ENCODE data around the gene IWS1.
A peak's percentile ranks its signal among the peaks of the same experiment; 100 is the strongest.

Gene IWS1

DNA sequence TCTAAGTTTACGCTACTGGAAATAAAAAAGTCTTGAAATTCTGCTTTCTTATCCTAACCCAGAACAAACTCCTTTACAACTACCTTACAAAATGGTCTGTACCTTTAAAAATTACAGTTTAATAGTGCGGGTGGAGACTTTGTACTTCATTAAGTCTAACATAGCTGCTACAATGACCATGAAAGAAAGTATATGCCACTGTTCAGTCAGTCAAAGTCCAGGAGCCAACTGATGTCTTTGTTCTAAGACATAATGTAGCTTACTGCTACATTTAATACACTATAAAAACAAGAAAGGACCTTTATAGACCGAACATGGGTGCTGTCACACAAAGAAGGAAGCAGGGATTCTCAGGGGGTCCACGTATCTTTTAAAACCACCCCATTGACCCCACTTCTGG lies 36.0 kb downstream of the IWS1 start:
- DNase-seq (ENCODE audit: low read depth), result no peak

DNA sequence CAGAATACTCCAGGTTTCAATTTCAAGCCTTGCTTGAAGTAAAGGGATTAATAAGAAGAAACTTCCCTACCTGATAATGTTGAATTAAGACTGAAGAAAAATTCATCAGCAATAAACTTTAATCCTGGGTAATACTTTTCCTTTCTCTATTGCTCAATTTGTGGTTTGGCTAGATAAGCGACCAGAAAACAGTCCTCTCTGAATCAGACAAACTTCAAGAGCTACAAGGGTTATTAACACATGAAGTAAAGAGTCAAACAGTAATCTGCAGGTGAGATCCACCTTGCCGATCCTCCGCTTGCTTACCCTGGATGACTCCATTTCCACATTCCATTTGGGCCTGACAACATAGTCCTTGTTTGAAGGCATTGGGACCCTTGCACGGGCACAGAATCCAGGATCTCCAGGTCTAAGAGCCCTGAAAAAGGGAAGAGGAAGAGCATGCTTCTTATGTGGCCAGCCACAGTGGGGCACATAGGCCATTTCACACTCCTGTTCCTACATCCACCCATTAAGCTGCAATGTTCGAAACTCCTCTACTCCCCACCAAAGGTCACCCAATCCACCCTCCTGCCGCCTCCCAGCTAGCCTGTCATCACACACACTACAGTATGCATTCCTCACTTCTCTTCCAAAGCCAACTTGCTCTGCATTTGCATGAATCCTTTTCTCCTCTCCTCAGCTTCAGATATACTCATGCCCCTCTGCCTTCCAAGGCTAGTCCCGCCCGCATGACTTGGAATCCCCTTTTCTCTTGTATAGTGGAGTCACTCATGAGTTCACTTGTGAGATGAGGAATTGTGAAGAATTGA lies 39.8 kb downstream of the IWS1 start:
- DNase-seq (ENCODE audit: low read depth), result peak; percentile 78

DNA sequence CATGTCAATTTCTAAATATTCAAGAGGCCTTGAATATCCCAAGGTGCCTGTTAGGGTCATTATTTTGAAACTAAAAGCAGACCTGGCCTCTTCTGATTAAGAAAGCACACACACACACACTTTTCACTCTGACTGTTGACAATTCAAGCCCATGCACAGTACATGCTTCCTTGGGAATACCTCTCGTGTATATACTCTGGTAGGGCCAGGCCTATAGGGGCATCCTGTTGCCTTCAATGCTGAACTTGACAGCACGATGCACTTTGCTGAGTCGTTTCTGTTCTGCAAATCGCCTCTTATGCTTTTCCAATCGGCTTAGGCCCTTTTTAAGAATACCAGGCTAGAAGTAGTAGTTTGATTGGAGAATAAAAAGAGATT lies 40.6 kb downstream of the IWS1 start:
- peak; percentile 9 for DNase-seq (ENCODE audit: low read depth)

DNA sequence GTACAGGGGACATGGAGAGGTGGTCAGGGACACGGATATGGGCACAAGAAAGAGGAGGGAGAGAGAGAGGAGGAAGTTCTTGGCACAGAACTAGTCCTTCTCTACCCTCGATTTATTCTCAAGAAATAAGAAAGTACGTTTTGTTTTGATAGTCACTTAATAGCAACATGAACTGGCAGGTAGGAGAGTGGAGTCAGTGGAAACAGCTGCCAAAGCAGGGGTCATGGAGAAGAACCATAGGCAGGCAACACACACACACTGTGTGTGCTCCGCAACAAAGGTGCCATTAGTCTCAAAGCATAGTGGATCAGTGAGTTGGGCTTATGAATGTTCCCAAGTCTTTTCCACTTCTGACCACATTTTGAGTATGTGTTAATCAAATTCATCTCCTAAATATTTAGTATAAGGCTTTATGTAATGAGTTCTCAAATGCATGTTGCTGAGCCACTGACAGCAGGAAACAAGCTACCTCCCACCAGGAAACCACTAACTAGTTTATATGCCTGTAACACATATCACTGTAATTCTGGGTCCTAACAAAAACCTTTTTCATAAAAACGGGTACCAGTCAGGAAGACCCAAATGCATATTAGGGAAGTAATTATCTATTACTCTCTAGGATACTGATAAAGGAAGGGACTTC lies 41.1 kb downstream of the IWS1 start:
- DNase-seq (ENCODE audit: low read depth), result no peak

DNA sequence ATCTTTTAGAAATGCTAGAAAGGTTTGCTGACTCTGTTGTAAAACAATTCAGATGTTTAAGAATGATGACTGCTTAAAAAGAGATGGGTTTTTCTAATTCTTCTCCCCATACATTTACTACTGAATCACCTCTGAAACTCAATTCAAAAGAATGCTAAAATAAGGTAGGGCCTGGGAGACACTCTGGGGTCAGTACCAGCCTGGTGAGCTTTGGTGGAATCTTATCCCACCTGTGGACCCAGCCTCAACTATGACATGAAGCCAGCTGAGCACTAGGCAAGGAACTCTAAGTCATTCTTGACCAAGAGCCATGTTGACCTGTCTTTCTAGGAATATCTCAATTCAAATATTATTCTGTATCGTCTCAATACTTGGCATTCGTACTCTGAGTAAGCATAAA lies 44.3 kb downstream of the IWS1 start:
- no peak for DNase-seq (ENCODE audit: low read depth)

DNA sequence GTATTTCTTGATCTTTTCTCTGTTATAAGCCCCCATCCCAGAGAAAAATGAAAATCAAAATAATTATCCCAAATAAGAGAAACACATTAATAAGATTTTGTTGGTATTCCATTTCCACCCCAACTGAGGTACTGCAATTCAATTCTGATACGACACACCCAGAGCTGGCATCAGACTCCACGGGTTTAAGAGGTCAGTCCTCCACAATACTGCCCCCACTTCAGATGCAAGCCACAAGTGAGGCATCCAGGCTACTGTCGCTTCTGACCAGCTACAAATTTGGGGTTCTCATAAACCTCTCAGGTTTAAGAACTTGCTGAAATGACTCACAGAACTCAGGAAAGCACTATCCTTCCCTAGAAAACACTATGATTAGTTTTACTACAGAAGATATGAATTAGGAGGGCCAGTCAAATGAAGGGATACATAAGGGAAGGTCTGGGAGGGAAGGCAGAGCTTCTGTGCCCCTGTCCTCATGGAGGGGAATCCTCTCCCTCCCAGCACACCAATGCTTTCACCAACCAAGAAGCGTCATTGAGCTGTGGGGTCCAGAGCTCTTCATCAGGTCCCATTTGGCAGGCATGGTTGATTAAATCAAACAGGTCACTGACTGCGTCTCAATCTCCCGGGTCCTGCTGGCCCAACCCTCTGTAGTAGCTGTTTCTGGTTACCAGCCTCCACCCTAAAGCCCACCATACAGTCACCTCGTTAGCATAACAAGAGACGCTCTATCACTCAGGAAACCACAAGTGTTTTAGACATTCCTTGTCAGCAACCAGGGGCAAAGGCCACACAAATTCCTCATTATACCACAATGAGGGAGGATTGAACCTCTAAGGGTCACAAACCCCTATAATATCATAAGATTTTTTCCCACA lies 46.2 kb downstream of the IWS1 start:
- DNase-seq (ENCODE audit: low read depth), result peak; percentile 8

DNA sequence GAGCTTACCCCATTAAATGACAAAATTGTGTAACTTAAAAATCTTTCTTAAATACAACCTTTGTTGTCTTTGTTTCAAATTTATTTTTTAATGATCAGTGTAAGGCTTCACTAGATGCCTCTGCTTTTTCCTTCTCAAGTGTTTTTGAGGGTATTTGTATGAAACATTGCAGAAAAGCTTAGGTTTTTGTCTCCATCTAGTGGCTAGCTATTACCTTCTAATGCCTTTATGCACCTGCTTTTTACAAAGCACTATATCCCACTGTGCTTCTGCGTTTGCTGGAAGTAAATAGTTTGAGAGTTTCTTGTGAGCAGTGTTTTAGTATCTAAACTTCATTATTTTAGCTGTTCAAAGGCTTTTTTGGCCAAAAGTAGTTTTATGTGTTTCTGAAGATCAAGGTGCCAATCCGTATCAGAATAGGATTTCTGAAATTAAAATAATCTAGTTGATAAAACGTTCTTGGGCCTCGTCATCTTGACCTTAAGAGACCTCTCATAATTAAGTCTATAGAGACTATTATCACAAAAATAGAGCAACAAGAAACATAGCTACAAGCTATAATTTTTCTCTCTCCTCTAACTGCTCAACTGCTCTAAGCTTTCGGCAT lies 47.0 kb downstream of the IWS1 start:
- DNase-seq (ENCODE audit: low read depth), result peak; percentile 67

DNA sequence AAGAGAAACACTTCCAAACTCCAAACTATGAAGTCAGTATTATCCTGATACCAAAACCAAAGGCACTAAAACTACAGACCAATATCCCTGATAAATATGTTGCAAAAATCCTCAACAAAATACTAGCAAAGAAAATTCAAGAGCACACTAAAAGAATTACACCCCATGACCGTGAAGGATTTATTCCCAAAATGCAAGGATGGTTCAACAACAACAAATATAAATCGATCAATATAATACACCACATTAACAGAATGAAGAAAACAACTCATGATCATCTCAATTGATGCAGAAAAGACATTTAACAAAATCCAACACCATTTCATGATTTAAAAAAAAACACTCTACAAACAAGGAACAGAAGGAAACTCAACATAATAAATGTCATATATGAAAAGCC lies 50.5 kb downstream of the IWS1 start:
- DNase-seq (ENCODE audit: low read depth), result no peak

DNA sequence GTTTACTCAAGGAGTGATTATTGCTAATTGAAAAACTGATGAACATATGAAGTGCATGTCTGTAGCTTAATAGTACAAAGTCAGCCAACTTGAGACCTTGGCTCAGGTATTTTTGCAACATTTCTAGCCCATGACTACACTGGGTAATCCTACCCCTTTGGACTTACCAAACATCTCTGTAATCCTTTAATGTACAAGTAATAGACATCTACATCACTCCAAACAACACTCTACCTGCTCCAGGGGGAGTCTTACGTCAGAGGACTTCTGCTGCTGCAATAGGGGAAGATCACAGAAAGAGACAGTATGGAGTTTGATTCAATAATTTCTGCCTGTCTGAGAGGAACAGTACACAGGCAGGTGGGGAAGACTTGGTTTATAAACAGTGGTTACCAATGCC lies 54.0 kb downstream of the IWS1 start:
- no peak for DNase-seq (ENCODE audit: low read depth)

DNA sequence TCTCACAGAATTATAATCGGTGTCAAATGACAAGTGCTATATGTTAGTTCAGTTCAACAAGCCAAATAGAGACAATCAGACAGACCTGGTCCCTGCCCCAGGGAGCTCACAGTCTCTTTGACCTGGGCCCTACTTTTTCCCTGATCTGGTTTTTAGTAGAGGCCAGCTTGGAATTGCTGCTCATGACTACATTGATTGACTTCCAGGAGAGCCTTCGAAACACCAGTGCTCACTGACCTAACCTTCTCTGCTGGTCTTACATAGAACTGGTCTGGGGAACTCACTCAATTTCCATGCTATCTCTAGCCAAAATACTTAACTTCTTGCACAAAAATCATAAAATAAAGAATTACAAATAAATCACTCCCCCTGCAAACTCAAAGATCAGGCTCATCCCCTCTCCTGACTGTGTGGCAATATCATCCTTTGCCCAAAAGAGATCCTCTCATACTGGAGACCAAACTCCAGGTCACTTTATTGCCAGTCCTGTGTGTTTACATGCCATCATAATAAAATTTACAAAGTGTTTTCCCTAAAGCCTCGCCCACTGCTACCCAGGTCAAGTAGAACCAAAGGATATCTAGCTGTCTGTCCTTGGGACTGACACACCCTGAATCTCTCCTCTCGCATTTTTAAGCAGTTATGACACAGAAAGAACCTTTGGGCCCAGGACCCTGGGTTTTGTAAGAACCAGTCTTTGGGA lies 54.9 kb downstream of the IWS1 start:
- no peak for DNase-seq (ENCODE audit: low read depth)

DNA sequence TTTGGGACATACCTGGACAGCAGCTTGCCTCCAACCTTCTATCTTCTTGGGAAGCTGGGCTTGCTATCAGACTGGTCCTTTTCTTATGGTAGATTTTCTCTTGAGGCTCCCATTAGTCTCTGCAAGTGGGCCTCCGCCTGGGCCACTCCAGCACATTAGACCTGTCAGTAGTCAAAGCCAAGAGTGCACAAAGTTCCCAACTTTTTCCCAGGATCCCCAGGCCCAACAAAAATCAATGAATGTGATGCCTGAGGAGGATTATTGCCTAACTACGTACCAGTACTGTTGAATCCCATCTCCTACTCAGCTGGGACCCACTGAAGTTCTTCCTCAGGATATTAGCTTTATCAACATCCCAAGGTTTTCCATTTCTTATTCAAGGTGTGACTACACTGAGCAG lies 56.3 kb downstream of the IWS1 start:
- DNase-seq (ENCODE audit: low read depth), result no peak

DNA sequence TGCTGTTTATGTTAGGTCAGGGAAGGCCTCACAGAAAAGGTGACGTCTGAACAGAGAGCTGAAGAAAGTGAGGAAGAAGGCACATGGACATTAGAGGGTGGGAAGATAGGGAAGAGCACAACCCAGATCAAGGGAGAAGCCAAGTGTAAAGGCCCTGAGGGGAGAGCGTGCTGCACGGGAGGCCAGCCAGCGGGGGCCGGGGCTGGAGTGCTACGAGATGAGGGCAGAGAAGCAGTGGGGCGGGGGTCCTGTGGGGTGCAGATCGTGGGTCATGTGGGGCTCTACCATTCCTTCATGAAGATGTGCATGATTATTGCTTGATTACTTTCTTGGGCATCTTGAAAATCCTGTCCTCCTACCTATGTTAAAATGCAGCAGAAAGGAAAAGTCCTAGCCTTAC lies 57.2 kb downstream of the IWS1 start:
- no peak for DNase-seq (ENCODE audit: low read depth)

DNA sequence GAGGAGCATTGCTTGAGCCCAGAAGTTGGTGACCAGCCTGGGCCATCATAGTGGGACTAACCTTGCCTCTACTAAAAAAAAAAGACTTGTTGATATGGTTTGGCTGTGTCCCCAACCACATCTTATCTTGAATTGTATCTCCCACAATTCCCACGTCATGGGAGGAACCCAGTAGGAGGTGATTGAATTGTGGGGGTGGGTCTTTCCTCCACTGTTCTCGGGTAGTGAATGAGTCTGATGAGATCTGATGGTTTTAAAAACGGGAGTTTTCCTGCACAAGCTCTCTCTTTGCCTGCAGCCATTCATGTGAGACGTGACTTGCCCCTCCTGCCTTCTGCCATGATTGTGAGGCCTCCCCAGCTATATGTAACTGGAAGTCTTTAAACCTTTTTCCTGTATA lies 61.0 kb downstream of the IWS1 start:
- no peak for DNase-seq (ENCODE audit: low read depth)

DNA sequence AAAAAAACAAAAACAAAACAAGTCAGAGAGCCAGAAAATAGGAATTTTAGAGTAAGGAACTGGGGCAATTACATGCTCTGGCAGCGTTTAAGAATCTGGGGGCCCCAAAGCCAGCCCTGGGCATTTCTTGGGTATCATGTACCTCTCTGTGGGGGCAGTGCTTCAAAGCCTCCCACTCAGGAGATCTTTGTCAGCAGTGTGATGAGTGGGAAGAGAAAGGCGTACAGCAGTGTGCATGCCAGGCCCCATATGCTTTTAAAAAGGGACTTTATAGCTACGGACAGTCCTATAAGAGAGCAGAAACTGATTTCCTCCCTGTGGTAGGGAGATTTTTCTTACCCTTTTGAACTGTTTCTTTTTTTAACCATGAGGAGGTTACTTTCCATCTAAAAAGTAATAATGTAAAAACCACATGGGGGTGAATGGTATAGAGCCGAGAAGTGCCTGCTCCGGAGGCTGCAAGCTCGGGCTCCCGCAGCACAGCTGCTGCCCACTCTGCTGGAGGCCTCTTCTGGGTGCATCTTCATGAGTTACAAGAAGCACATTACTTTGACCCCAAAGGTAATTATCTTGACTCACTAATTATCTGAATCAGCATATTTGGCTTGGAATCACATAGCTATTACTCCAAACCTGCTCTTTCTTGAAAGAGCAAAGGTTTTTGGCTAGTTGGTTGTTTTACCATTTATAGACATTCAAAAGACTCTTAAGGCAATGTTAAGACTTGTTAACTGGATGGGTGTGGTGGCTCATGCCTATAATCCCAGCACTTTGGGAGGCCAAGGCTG lies 61.6 kb downstream of the IWS1 start:
- no peak for DNase-seq (ENCODE audit: low read depth)

DNA sequence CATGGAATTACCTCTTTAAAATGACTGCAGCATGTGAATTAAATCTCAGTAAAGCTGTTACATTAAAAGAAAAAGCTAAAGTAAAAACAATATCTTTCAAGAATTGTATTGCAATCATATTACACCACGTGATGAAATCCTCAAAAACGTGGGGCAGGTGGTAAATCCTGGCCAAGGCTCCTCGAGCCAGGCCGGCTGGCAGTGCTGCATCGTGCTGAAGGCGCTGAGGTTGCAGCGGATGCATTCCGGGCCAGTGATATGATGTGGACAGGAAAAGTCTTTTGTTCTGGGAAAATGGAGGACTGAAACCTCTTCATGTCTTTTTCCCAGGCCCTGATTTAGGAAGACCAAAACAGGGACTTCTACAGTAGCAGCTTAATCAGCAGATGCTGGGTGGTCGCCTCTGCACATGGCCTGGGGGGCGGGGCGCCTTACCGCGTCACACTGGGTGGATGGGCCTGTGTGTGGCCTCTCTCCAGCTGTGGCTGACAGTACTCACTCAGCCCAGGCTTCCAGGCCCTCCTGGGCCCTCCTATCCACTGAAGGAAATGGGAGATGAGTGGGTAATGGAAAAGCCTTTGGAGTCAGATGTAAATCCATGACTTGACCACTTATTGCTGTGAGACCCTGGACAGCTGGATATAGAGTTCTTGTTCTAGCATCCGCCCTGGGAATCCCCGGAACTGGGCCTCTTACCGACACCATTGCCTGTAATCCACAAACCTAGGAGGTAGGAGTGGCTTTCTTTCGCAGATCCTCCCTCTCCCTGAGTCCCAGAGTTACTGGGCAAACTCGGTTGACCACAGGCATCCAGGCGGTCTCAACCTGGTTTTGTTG lies 62.9 kb downstream of the IWS1 start:
- DNase-seq (ENCODE audit: low read depth), result peak; percentile 77

DNA sequence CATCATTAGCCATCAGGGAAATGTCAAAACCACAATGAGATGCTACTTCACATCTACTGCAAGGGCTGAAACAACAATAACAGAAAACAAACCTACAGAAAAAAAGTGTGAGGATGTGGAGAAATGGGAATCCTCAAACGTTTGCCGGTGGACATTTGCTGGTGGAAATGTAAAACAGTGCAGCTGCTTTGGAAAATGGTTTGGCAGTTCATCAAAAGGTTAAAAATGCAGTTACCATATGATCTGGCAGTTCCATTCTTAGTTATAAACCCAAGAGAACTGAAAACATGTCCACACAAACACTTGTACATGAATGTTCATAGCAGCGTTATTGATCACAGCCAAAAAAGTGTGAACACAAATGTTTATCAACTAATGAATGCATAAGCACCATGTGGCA lies 63.8 kb downstream of the IWS1 start:
- no peak for DNase-seq (ENCODE audit: low read depth)

DNA sequence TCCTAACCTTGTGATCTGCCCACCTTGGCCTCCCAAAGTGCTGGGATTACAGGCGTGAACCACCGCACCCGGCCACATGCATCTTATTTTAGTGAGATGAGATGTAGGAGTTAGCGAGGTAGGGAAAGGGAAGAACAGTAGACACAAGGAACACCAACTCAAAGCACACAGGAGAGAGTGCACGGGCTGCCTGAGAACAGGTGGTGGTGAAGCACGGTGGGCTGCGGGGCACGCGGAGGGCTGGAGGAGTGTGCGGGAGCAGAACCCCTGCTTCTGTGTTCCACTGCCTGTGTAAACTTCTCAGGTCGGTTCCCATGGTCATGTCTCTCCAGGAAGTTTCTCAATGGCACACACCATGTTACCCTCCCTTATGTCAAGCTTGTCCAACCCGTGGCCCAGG lies 69.3 kb downstream of the IWS1 start:
- DNase-seq (ENCODE audit: low read depth), result no peak

DNA sequence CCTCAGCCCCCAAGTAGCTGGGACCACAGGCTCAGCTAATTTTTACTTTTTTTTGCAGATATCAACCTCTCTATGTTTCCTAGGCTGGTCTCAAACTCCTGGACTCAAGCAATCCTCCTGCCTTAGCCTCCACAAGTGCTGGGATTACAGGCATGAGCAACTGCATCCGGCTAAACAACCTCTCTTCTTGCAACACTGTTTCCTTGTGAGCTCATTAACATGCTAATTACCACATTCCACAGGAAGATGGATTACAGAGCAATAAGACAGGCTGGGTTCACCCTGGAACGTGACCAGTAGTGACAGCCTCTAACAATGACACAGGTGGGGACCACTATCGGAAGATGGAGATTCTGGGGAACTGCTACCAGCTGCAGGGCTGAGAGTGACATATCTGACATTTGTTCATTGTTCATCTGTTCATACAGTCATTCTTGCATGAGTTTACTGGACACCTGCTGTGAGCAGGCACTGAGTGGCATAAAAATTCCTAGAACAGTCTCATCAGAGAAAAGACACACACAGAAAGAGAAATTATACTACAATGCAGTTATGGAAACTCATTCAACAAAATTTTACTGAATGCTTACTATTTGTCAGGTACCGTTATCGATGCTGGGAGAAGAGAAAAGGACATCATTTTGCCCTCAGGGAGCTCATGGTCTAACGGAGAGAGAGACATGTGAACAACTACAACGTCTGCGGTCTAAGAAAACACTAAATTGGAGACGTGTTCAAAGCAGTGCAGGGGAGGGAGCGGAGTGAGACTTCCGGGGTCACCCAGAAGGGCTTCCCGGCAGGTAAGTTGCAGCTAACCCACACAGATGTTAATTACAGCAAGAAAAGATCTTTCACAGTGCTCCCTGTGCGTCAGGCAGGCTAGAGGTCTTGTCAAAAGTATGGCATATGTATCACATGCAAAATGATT lies 70.5 kb downstream of the IWS1 start:
- no peak for DNase-seq (ENCODE audit: low read depth)

Measured in amniotic epithelial cell (primary cell).